ENCODE measurements around the gene SRI. TPM values are rescaled to one million over a fixed set of nuclear protein-coding genes. Genes with fewer than 3 reads are reported as not detected.

Gene SRI
- polyA plus RNA-seq, 1 experiment = 171 TPM

GRCh38 chr7:88156356-88156755 lies 63.5 kb downstream of the SRI start:
- ChIA-PET CTCF (interaction anchor here (0.6 to 0.7 kb wide), 2 partner anchors 651 to 1007 kb away, joined by 3 read pairs; no protein-coding TSS in a partner anchor), POLR2A (no interaction called here)
- TF ChIP-seq CTCF (IDR thresholded peaks at IDR 0.05; ENCODE audit: low read depth, low read length) = no peak
- Histone ChIP-seq H3K9me3 (ENCODE audit: control insufficient read depth, insufficient read depth, low read length) (no peaks in the 10 kb centered on the region), H3K27me3 (ENCODE audit: control insufficient read depth, insufficient read depth, low read length) (no peaks in the 10 kb centered on the region), H3K4me3 (ENCODE audit: low read depth, low read length) (no peak overlapping the region), H3K27ac (ENCODE audit: low read depth, low read length) (no peak overlapping the region)
- DNase-seq (ENCODE audit: low read depth, low spot score) = no peak

- ChIA-PET CTCF (no interaction called here), POLR2A (no interaction called here)
- no peak for DNase-seq (ENCODE audit: low read depth, low spot score)
- H3K27ac ChIP-seq (ENCODE audit: low read depth, low read length) = no peak overlapping the region
- H3K9me3 ChIP-seq (ENCODE audit: control insufficient read depth, insufficient read depth, low read length) = no peaks in the 10 kb centered on the region
- H3K27me3 ChIP-seq (ENCODE audit: control insufficient read depth, insufficient read depth, low read length) = no peaks in the 10 kb centered on the region
- no peak for TF ChIP-seq CTCF (IDR thresholded peaks at IDR 0.05; ENCODE audit: low read depth, low read length)
- H3K4me3 ChIP-seq (ENCODE audit: low read depth, low read length) = no peak overlapping the region
These were observed 64.1 kb downstream of the SRI start for GRCh38 chr7:88155756-88156155.

Other genes with a start within 250 kb of the SRI start
- not detected in 2 replicates for gene STEAP4, start 86.9 kb upstream of the SRI start, polyA plus RNA-seq (2011; rRNA removed)